ENCODE measurements around the gene CPXM2.

- TF ChIP-seq TAF1 (IDR thresholded peaks at IDR 0.05; ENCODE audit: borderline replicate concordance, insufficient read depth, low read length) = no peak
- TF ChIP-seq REST (IDR thresholded peaks at IDR 0.05; ENCODE audit: insufficient read depth in 1 of 2, low read depth in 2 of 2, low read length in 2 of 2) = no peak
- TF ChIP-seq SIN3A (IDR thresholded peaks at IDR 0.05; ENCODE audit: borderline replicate concordance, insufficient read depth, low read length) = no peak
- no peak for TF ChIP-seq POLR2AphosphoS5 (IDR thresholded peaks at IDR 0.05; ENCODE audit: low read depth, low read length)
- TF ChIP-seq FOXP2 (optimal IDR thresholded peaks at IDR 0.05; ENCODE audit: borderline replicate concordance, extremely low read depth, extremely low read length, insufficient read depth) = no peak
These were observed 58.3 kb downstream of the CPXM2 start for GRCh38 chr10:123833170-123833850.
